GM12875 (cell line): Measurements from ENCODE around the gene ADA.

ENCODE experiments used
- H3K4me3 ChIP-seq: one replicate; pipeline ENCODE4 v1.5.1; 2011; ENCODE audit warnings: low read depth, low read length, control low read depth
- TF ChIP-seq, protein P1 (sequence below): IDR thresholded peaks from 2 replicates; pipeline ENCODE4 v1.5.1; 2011; ENCODE audit warnings: low read depth, mild to moderate bottlenecking, control low read depth, inconsistent platforms, low read length, moderate library complexity, borderline replicate concordance; ENCODE audit not compliant: insufficient read depth

ADA gene

DNA sequence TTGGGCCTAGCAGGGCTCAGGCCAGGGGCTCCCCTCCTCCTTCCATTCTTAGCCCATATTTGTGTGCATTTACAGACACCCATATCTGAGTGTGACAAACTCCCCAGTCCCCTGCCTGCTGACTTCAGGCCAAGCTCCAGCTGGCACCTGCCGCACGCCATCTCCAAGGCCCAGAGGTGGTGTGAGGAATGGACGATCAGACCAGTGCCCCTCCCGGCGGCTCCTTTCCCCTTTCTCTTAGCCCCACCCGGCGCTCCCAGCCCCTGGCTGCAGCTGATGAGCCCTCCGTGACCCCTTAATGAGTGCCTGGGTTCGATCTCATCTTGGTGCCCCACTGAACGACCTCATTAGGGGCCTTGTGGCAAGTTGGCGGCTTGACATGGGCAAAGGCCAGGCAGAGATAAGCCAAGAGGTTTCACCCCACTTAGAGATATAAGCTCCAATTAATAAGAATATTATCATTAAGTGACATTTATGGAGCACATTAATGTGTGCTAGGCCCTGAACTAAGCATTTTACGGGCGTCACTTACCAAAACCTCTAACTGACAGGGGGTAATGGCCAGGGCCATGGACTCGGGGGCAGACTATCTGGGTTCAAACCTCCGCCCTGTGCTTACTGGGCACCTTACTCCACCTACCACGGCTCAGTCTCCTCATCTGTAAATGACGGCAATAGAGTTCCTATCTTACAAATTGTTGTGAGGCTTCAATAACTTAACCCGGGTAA is 17.5 kb downstream of the ADA start:
- no peak overlapping the region for H3K4me3 ChIP-seq
- TF ChIP-seq, protein P1, sequence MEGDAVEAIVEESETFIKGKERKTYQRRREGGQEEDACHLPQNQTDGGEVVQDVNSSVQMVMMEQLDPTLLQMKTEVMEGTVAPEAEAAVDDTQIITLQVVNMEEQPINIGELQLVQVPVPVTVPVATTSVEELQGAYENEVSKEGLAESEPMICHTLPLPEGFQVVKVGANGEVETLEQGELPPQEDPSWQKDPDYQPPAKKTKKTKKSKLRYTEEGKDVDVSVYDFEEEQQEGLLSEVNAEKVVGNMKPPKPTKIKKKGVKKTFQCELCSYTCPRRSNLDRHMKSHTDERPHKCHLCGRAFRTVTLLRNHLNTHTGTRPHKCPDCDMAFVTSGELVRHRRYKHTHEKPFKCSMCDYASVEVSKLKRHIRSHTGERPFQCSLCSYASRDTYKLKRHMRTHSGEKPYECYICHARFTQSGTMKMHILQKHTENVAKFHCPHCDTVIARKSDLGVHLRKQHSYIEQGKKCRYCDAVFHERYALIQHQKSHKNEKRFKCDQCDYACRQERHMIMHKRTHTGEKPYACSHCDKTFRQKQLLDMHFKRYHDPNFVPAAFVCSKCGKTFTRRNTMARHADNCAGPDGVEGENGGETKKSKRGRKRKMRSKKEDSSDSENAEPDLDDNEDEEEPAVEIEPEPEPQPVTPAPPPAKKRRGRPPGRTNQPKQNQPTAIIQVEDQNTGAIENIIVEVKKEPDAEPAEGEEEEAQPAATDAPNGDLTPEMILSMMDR = no peak

DNA sequence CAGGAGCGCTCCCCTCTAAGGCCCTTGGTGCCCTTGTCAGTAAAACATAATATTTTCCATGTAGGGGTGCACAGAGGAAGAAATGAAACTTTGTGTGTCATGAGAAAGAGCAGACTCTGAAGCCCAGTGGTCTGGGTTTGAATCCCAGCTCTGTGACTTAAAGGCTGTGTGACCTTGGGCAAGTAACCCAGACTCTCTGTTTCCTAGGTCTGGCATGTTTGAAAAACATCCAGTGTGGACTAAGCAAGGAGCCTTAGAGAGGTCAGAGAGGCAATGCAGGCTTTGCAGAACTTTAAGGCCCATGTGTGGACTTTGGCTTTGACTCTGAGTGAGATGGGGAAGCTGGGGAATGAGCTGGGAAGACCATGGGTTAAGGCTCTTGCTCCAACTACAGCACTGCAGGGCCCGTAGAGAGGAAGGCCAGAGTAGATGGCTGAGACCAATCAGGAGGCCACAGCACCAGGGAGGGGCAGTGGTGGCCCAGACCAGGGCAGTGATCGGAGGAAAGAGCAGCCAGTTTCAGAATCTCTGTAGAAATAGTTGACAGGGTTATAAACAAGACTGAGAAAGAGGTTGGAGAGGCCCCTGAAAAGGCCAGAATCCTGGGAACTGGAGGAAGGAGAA is 18.2 kb downstream of the ADA start:
- TF ChIP-seq, protein P1 = no peak
- H3K4me3 ChIP-seq = no peak overlapping the region

DNA sequence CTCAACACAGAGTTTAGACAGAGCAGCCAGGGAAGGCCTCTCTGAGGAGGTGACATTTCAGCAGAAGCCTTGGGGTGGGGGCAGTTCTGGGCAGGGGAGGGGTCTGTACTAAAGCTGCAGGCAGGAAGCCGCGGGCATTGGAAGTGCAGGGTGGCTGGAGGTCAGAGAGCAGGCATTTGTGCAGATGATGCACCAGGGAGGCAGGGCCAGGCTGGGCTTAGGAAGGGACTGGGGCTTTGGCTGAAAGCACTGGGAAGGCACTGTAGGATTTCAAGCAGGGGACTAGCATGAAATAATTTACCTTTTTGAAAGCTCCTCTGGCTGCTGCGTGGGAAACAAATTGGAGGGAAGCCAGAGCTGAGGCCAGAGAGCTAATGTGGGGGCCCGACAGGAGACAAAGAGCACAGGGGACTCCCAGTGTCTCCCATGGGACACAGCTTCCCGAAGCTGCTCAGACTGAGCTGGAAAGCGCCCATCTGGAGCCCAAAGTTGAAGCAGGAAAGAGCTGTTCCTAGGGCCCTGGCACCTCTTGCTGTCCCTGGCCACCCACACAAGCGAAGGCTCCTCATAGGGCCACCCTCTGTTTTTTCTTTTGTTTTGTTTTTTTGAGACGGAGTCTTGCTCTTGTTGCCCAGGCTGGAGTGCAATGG is 19.3 kb downstream of the ADA start:
- H3K4me3 ChIP-seq = no peak overlapping the region
- TF ChIP-seq, protein P1 = no peak

DNA sequence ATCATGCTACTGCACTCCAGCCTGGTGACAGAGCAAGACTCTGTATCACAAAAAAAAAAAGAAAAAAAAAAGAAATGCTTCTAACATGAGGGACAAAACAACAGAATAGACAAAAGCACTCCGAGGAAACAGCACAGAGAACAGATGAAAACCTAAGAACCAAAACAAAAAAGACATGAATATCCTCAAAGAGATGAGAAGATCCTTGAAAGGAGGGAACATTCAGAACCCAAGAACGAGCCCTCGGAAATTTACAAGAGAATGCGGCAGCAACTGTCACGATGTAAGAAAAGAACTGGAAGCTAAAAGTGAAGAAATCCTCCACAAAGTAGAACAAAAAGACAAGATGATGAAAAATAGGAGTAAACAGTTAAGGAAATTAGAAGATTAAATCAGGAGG is 21.2 kb downstream of the ADA start:
- TF ChIP-seq, protein P1 = no peak
- H3K4me3 ChIP-seq = no peak overlapping the region

DNA sequence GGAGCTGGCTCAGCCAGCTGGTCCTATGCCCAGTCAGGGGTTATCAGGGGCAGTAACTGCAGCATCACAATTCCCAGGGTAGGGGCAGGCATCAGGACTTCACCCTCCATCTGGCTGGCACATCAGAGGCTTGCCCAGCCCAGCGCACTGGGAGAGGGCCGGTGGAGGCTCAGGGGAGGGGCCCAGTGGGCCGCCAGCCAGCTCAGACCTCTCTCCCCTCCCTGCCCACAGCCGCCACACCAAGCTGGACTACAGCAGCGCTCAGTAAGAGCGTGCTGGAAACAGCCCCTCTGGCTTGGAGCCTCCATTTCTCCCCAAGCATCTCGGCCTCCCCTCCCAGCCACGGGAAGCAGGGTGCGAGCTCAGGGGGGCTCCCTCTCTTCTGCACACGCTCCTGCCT is 22.0 kb downstream of the ADA start:
- TF ChIP-seq, protein P1 = no peak
- H3K4me3 ChIP-seq = no peak overlapping the region

DNA sequence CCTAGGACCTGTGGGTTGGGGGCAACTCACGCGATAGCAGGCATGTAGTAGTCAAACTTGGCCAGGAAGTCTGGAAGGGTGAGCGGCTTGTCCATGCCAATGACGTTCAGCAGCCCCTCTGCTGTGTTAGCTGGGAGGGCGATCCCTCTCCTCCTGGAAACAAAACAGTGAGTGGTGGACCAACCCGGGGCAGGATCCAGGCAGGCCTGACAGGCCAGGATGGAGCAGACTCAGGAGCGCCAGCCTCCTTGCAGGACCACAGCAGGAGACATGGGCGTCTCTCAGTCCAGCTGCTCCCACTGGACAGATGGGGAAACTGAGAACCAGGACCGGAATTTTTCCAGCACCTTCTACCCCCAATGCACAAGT is 22.5 kb downstream of the ADA start:
- no peak overlapping the region for H3K4me3 ChIP-seq
- TF ChIP-seq, protein P1 = no peak
